Measurements from ENCODE around the gene BRD1.
"Not testable (repeated sequence)": the region's sequence is repeated elsewhere in the genome, so short reads cannot be mapped to it uniquely, and the experiment has no call there.

The BRD1 gene

DNA sequence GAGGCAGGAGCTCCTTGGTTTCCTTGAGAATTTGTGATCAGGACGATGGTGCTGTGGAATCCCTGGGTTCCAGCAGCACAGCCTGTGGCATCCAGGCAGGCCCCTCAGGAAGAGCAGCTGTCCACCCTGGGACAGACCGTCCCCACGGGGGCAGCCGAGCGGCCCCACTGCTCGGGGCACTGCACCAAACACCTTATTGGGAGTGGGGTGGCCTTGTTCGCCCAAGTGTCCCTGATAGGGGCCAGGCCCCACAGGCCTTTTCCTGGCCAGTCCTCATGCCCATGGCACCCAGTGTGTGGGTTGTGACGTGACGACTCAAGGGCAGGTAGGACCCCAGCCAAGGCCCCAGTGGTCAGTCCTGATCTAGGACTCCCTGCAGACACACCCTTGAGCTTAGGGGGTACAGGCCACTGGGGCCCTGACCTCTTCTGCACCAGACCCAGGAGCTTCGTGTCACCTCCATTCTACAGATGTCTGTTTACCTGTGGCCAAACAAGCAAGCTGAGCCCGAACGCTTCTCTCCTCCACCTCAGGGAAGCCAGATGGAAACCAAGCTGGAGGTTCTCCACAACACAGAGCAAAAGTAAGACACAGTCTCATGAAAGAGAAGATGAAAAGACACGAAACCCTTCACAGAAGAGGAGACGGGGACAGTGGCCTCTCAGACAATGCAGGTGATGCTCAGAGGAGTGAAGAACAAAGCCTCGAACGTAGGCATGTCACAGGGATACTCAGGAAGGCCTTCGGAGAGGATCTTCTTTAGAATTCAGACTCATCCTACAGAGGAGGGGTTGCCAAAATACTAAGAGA is 1.6 kb upstream of the BRD1 start:
- Histone ChIP-seq H3K4me2 (ENCODE audit: low read length) (no peak overlapping the region), H3K9me3 (replicated peaks; ENCODE audit: low read length) (peaks cover 3% of the 10 kb centered on the region), H3K27me3 (ENCODE audit: control insufficient read depth, insufficient read depth, low read length) (peaks cover 18% of the 10 kb centered on the region), H3K36me3 (ENCODE audit: insufficient read depth, low read length) (peaks cover 11% of the 10 kb centered on the region), H3K4me1 (ENCODE audit: control insufficient read depth, insufficient read depth, low read length) (peaks cover 18% of the 10 kb centered on the region), H3K9ac (ENCODE audit: low read depth, low read length) (no peak overlapping the region), H3K4me3 (ENCODE audit: low read length) (no peak overlapping the region)

DNA sequence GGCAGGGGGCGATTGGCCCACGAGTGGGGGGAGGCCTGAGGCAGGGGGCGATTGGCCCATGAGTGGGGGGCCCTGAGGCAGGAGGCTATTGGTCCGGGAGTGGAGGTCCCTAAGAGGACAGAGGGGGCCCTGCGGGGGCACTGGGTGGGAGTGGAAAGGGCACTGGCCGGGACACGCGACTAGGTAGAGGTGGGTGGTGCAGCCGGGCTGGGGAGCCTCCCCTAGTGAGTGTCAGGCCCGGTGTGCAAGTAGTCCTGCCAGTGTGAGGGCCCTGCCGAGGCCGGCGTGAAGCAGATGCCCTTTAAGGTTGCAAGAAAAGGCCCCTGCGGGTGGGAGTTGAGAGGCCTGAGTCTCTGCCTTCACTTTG is 909 bp upstream of the BRD1 start:
- Histone ChIP-seq H3K36me3 (ENCODE audit: insufficient read depth, low read length) (peaks cover 18% of the 10 kb centered on the region), H3K4me2 (ENCODE audit: low read length) (no peak overlapping the region), H3K9ac (ENCODE audit: low read depth, low read length) (no peak overlapping the region), H3K4me1 (ENCODE audit: control insufficient read depth, insufficient read depth, low read length) (peaks cover 18% of the 10 kb centered on the region), H3K4me3 (ENCODE audit: low read length) (no peak overlapping the region), H3K27me3 (ENCODE audit: control insufficient read depth, insufficient read depth, low read length) (peaks cover 14% of the 10 kb centered on the region), H3K9me3 (replicated peaks; ENCODE audit: low read length) (peaks cover 3% of the 10 kb centered on the region)

DNA sequence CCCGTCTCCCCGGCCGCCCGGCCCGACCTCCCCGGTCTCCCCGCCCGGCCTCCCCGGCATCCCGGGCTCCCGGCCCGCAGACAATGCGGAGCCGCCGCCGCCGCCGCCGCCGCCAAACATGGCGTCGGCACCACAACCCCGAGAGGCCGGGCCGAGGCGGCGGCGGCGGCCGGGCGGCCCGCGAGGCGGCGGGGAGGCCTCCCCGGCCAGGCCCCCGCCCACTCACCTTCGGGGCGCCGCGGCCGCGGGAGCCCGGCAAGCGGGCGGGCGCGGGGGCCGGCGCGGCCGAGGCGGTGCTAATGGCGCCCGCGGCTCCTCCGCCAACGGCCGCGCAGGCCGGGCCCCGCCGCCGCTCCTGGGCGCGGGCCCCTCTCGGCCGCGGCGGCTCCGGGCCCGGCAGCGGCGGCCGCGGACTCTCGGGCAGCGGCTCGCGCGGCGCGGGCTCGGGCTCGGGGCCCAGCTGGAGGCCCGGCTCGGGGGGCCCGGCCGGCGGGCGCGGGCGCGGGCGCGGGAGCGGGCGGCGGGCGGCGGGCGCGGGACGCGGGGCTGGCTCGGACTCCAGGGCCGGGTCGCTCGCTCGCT is 311 bp downstream of the BRD1 start:
- Histone ChIP-seq H3K4me1 (ENCODE audit: control insufficient read depth, insufficient read depth, low read length) (peaks cover 18% of the 10 kb centered on the region), H3K4me3 (ENCODE audit: low read length) (peak overlapping the region; percentile 90), H3K9me3 (replicated peaks; ENCODE audit: low read length) (peaks cover 3% of the 10 kb centered on the region), H3K9ac (ENCODE audit: low read depth, low read length) (peak overlapping the region; percentile 98), H3K36me3 (ENCODE audit: insufficient read depth, low read length) (peaks cover 30% of the 10 kb centered on the region), H3K27me3 (ENCODE audit: control insufficient read depth, insufficient read depth, low read length) (peaks cover 4% of the 10 kb centered on the region), H3K4me2 (ENCODE audit: low read length) (peak overlapping the region; percentile 95)

DNA sequence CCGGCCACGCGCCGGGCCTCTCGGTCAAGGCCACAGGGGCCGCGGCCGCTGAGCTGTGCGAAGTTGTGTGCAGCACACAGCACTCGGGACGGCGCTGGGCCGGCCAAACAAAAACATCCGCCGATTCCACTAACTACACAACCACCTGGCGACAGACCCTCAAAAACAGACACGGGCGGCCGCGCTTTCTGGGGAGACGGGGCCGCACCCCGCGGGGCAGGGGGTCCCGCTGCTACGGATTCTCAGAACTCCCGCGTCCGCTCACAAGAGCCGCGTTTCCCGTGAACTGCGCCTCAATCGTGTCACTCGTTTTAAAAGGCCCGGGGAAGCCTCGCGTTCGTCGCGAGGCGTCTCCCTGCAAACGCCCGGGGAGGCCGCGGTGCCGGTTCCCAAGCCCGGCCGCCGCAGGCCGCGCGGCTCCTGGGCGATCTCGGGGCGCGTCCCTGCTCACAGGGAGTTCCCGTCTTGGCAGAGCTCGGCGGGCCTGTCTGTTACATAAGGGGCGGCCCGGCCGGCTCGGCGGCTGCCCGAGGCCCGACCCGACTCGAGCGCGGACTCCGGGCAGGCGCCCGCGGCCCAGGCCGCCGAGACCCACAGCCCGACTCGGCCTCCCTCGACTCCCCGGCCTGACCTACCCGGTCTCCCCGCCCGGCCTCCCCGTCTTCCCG is 936 bp downstream of the BRD1 start:
- Histone ChIP-seq H3K9me3 (replicated peaks; ENCODE audit: low read length) (peaks cover 3% of the 10 kb centered on the region), H3K4me3 (ENCODE audit: low read length) (peak overlapping the region; percentile 90), H3K4me1 (ENCODE audit: control insufficient read depth, insufficient read depth, low read length) (peaks cover 18% of the 10 kb centered on the region), H3K36me3 (ENCODE audit: insufficient read depth, low read length) (peaks cover 35% of the 10 kb centered on the region), H3K9ac (ENCODE audit: low read depth, low read length) (peak overlapping the region; percentile 98), H3K27me3 (ENCODE audit: control insufficient read depth, insufficient read depth, low read length) (peaks cover 2% of the 10 kb centered on the region), H3K4me2 (ENCODE audit: low read length) (peak overlapping the region; percentile 95)

DNA sequence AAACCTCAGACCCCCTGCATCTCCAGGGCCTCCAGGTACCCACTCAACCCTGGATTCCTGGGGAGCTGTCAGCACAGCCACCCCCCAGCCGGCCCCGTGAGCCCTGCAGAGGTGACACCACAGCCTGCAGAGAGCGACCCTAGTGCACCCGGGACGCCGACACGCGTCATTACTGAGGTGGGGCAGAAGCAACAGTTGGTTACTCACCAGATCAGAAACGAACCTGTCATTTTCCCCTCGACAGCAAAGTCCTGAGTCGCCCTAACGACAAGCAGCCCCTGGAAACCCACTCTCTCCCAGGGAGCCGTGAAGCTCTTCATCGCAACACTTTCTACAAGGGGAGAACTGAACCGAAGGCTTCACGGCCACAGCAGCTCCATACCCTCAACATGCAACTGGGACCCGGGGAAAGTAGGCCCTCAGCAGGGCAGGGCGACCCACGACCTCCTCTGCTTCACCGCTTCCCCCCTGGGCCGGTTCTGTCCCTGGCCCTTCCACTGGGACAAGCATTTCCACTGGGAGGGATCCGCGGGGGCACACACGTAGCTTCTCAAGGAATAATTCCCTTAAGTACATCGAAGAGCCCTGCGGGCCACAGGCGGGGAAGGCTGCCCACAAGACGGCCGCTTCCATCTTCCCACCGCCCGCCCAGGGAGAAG is 1.6 kb downstream of the BRD1 start:
- Histone ChIP-seq H3K4me2 (ENCODE audit: low read length) (peak overlapping the region; percentile 95), H3K27me3 (ENCODE audit: control insufficient read depth, insufficient read depth, low read length) (no peaks in the 10 kb centered on the region), H3K9ac (ENCODE audit: low read depth, low read length) (peak overlapping the region; percentile 98), H3K36me3 (ENCODE audit: insufficient read depth, low read length) (peaks cover 42% of the 10 kb centered on the region), H3K4me3 (ENCODE audit: low read length) (peak overlapping the region; percentile 90), H3K9me3 (replicated peaks; ENCODE audit: low read length) (no peaks in the 10 kb centered on the region), H3K4me1 (ENCODE audit: control insufficient read depth, insufficient read depth, low read length) (peaks cover 18% of the 10 kb centered on the region)

DNA sequence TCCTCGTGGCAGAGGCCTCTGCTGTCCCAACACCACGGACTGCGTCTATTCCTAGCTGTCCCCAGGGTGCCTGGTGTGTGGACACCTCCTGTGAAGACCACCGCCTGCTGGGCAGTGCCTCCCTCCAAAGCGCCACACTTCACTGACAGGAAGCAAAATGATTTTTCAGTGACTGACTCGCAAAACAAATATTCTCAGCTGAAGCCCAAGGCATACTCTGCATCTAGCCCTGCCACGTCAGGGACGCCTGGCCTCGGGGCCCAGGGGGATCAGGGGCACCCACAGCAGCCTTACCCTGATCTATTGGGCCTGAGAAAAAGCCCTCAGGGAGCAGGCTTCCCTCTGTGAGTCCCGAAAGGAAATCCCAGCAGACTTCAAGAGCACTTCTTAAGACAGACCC is 2.2 kb downstream of the BRD1 start:
- no peaks in the 10 kb centered on the region for H3K27me3 ChIP-seq (ENCODE audit: control insufficient read depth, insufficient read depth, low read length)
- no peaks in the 10 kb centered on the region for H3K9me3 ChIP-seq (replicated peaks; ENCODE audit: low read length)
- peak overlapping the region; percentile 98 for H3K9ac ChIP-seq (ENCODE audit: low read depth, low read length)
- H3K4me3 ChIP-seq (ENCODE audit: low read length) = peak overlapping the region; percentile 90
- peaks cover 45% of the 10 kb centered on the region for H3K36me3 ChIP-seq (ENCODE audit: insufficient read depth, low read length)
- H3K4me1 ChIP-seq (ENCODE audit: control insufficient read depth, insufficient read depth, low read length) = peaks cover 18% of the 10 kb centered on the region
- peak overlapping the region; percentile 95 for H3K4me2 ChIP-seq (ENCODE audit: low read length)

DNA sequence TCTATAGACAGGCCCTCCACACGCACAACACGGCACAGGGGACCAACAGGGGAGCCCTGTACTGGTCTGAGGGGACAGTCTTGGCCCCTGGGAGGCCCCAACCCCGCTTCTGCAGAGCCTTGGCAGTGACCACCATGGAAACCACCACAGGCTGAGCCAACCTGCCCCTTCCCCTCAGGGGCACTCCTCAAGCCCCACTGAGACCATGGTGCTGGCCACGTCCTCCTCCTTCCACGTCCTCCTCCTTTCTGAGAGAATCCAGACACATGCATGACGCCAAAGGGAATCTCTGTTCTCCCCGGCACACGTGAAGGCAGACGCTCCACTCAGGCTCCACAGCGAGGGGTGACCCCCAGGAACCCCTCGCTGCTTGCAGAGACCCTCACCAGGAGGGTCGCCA is 2.7 kb downstream of the BRD1 start:
- Histone ChIP-seq H3K36me3 (ENCODE audit: insufficient read depth, low read length) (peaks cover 50% of the 10 kb centered on the region), H3K4me2 (ENCODE audit: low read length) (peak overlapping the region; percentile 95), H3K4me3 (ENCODE audit: low read length) (peak overlapping the region; percentile 90), H3K9me3 (replicated peaks; ENCODE audit: low read length) (no peaks in the 10 kb centered on the region), H3K27me3 (ENCODE audit: control insufficient read depth, insufficient read depth, low read length) (no peaks in the 10 kb centered on the region), H3K9ac (ENCODE audit: low read depth, low read length) (peak overlapping the region; percentile 98), H3K4me1 (ENCODE audit: control insufficient read depth, insufficient read depth, low read length) (peaks cover 18% of the 10 kb centered on the region)

DNA sequence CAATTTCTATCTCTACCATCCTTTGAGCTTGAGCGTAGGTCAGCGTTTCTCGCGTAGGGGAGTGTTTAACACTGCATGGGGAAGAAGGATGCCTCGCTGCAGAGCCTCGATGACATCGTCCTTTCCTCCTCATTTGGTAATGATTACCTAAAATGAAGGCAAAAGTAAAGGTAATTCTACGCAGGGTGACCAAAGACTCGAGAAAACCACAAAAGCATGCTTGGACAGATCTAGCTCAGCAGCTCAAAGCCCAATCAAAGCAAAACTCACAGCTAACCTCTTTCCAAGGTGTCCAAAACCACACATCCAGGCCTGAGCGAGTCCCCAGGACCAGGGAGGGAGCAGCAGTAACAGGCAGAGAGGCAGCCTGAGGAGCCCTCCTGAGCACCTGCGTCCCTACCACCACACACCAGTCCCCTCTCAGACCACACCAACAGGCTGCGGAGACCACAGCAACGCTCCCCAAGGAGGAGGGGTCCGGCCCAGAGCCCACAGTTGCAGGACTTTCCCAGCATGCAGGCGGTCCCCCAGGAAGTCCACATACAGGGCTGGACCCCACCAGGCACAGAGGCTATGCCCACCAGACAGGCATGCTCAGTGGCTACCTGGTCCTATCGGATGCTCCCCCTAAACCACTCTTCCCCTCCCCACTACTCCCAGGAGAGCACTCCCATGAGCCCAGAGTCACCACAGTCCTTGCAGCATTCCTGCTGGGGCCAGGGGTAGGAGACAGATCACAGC is 3.3 kb downstream of the BRD1 start:
- Histone ChIP-seq H3K4me3 (ENCODE audit: low read length) (no peak overlapping the region), H3K4me2 (ENCODE audit: low read length) (peak overlapping the region; percentile 95), H3K9ac (ENCODE audit: low read depth, low read length) (no peak overlapping the region), H3K9me3 (replicated peaks; ENCODE audit: low read length) (no peaks in the 10 kb centered on the region), H3K36me3 (ENCODE audit: insufficient read depth, low read length) (peaks cover 50% of the 10 kb centered on the region), H3K27me3 (ENCODE audit: control insufficient read depth, insufficient read depth, low read length) (no peaks in the 10 kb centered on the region), H3K4me1 (ENCODE audit: control insufficient read depth, insufficient read depth, low read length) (peaks cover 18% of the 10 kb centered on the region)

DNA sequence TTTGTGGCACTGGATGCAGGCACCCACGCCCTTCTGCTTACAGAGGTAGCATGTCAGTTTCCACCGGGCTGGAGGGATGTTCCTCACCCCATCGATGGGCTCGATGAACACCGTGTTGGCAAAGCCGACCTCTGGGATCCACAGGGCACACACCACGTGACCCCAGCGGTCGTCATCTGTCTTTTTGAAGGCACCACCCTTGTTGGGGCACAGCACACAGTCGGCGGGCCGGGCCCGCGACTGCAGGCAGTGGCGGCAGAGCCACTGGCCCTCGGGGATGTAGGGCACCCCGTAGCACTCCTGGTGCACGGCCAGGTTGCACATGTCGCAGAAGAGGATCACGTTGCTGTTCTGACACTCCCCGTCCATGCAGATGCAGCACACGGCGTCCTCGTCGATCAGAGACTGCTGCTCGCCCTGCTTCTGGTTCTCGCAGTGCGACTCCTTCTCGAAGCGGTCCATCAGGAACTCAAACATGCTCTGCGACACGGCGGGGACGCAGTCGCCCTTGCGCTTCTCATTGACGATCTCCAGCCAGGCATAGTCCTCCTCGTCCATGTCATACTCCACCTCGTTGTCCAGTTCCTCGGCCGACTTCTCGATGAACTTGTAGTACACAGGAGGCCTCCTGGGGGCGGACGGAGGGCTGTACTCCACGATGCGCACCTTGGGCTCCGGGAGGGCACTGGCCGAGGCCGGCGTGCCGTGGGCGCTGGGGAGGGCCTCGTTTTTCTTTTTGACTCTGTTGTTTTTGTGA is 4.2 kb downstream of the BRD1 start:
- Histone ChIP-seq H3K4me2 (ENCODE audit: low read length) (no peak overlapping the region), H3K27me3 (ENCODE audit: control insufficient read depth, insufficient read depth, low read length) (no peaks in the 10 kb centered on the region), H3K9ac (ENCODE audit: low read depth, low read length) (no peak overlapping the region), H3K4me1 (ENCODE audit: control insufficient read depth, insufficient read depth, low read length) (peaks cover 18% of the 10 kb centered on the region), H3K4me3 (ENCODE audit: low read length) (no peak overlapping the region), H3K36me3 (ENCODE audit: insufficient read depth, low read length) (peaks cover 55% of the 10 kb centered on the region), H3K9me3 (replicated peaks; ENCODE audit: low read length) (no peaks in the 10 kb centered on the region)

DNA sequence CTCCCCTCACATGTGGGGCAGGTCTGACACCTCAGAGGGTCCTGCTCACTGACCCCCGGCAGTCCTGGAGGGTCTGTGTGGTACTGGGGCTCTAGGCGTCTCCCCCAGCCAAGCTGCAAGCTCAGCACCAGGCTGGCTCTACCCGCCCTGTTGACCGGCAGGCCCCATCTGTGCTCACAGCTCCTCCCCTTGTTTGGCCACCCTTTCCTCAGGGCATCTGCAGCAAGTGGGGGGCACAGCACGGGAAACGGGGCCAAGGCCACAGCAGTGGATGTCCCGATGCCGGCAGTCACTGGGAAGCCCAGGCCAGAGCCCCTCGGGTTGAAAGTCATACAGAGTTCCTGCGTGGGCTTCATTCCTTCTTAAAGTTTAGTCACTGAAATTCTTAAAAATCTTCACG is 5.9 kb downstream of the BRD1 start:
- H3K9ac ChIP-seq (ENCODE audit: low read depth, low read length); H3K4me3 ChIP-seq (ENCODE audit: low read length); H3K27me3 ChIP-seq (ENCODE audit: control insufficient read depth, insufficient read depth, low read length); H3K9me3 ChIP-seq (replicated peaks; ENCODE audit: low read length); H3K4me2 ChIP-seq (ENCODE audit: low read length): not testable (repeated sequence)
- Histone ChIP-seq H3K36me3 (ENCODE audit: insufficient read depth, low read length) (peaks cover 72% of the 10 kb centered on the region), H3K4me1 (ENCODE audit: control insufficient read depth, insufficient read depth, low read length) (peaks cover 18% of the 10 kb centered on the region)
